WERI-Rb-1 (cell line): ENCODE data around the gene SETD2.

ENCODE experiments used
- DNase-seq: peaks from one replicate; pipeline ENCODE4 v3.0.0-alpha.2; 2020
- H3K27ac ChIP-seq: fragments of 250-450 bp; sonication (Bioruptor Pico); 2 replicates; pipeline ENCODE4 v1.5.1; 2020; ENCODE audit warnings: mild to moderate bottlenecking, moderate library complexity
- H3K27me3 ChIP-seq: fragments of 250-450 bp; sonication (Bioruptor Pico); 2 replicates; pipeline ENCODE4 v1.5.1; 2021; ENCODE audit warnings: mild to moderate bottlenecking, low read depth, moderate library complexity; ENCODE audit not compliant: insufficient read depth, severe bottlenecking
- H3K36me3 ChIP-seq: fragments of 250-450 bp; sonication (Bioruptor Pico); 2 replicates; pipeline ENCODE4 v1.5.1; 2020; ENCODE audit warnings: mild to moderate bottlenecking, moderate library complexity
- H3K4me3 ChIP-seq: 2 replicates; pipeline ENCODE4 v1.5.1; 2011; ENCODE audit warnings: low read depth, mild to moderate bottlenecking, control low read depth, low read length
- H3K9me3 ChIP-seq: fragments of 250-450 bp; sonication (Bioruptor Pico); 2 replicates; pipeline ENCODE4 v1.5.1; 2021; ENCODE audit warnings: mild to moderate bottlenecking, moderate library complexity; ENCODE audit not compliant: severe bottlenecking
- CTCF ChIP-seq: IDR thresholded peaks from 2 replicates; pipeline ENCODE4 v1.5.1; 2011; ENCODE audit warnings: low read depth, mild to moderate bottlenecking, control low read depth, inconsistent platforms, low read length

Gene SETD2

GRCh38 chr3:47016086-47016933 lies 147.6 kb downstream of the SETD2 start:
- no peaks in the 10 kb centered on the region for H3K27me3 ChIP-seq
- TF ChIP-seq CTCF: no peak
- no peaks in the 10 kb centered on the region for H3K9me3 ChIP-seq
- no peak for DNase-seq
- peaks cover 59% of the 10 kb centered on the region for H3K36me3 ChIP-seq
- no peak overlapping the region for H3K4me3 ChIP-seq
- no peak overlapping the region for H3K27ac ChIP-seq

- Histone ChIP-seq H3K9me3 (no peaks in the 10 kb centered on the region), H3K36me3 (peaks cover 59% of the 10 kb centered on the region)
- no peak for TF ChIP-seq CTCF
Measured at GRCh38 chr3:47015151-47015550, 148.8 kb downstream of the SETD2 start.

GRCh38 chr3:47014036-47014435 lies 149.9 kb downstream of the SETD2 start:
- H3K27ac ChIP-seq: no peak overlapping the region
- TF ChIP-seq CTCF: no peak

More at GRCh38 chr3:47015151-47015550, 148.8 kb downstream of the SETD2 start:
- DNase-seq: no peak
- no peaks in the 10 kb centered on the region for H3K27me3 ChIP-seq
- no peak overlapping the region for H3K27ac ChIP-seq
- no peak overlapping the region for H3K4me3 ChIP-seq

GRCh38 chr3:47013231-47013630 lies 150.7 kb downstream of the SETD2 start:
- H3K27ac ChIP-seq: no peak overlapping the region
- peaks cover 43% of the 10 kb centered on the region for H3K36me3 ChIP-seq
- H3K27me3 ChIP-seq: no peaks in the 10 kb centered on the region
- DNase-seq: no peak
- H3K4me3 ChIP-seq: no peak overlapping the region
- no peaks in the 10 kb centered on the region for H3K9me3 ChIP-seq
- no peak for TF ChIP-seq CTCF

More at GRCh38 chr3:47014036-47014435, 149.9 kb downstream of the SETD2 start:
- H3K4me3 ChIP-seq: no peak overlapping the region
- DNase-seq: no peak
- no peaks in the 10 kb centered on the region for H3K9me3 ChIP-seq
- H3K27me3 ChIP-seq: no peaks in the 10 kb centered on the region
- peaks cover 51% of the 10 kb centered on the region for H3K36me3 ChIP-seq

- H3K27ac ChIP-seq: no peak overlapping the region
- no peaks in the 10 kb centered on the region for H3K27me3 ChIP-seq
- H3K9me3 ChIP-seq: no peaks in the 10 kb centered on the region
- H3K4me3 ChIP-seq: no peak overlapping the region
- DNase-seq: peak; percentile 42
- TF ChIP-seq CTCF: no peak
- H3K36me3 ChIP-seq: peaks cover 40% of the 10 kb centered on the region
Measured at GRCh38 chr3:47012342-47013230, 151.3 kb downstream of the SETD2 start.
